PC-9 (cell line): ENCODE measurements around the gene NR6A1. TPM values are rescaled to one million over a fixed set of nuclear protein-coding genes. Genes with fewer than 3 reads are reported as not detected.

Experiments used
- BruUV-seq: library from RNA; stranded (reverse); fragments of 400-500 nt; replicated peaks from 2 replicates; lab custom pipeline; 2021; lab: Mats Ljungman, UMichigan
- CTCF ChIA-PET: fragments of 300-600 bp; sonication (Branson Sonifier 250); formaldehyde crosslinking; loops from one replicate; lab custom pipeline; 2022; ENCODE audit warnings: antibody characterized with exemption; lab: Charles Lee
- POLR2A ChIA-PET: fragments of 300-600 bp; sonication (Branson Sonifier 250); formaldehyde crosslinking; loops from one replicate; lab custom pipeline; 2022; ENCODE audit warnings: antibody characterized with exemption; ENCODE audit not compliant: unreplicated experiment; lab: Charles Lee
- DNase-seq, 2 experiments: peaks; one replicate each; pipeline versions ENCODE4 v3.0.0 to v3.0.0-alpha.2; 2015 to 2022; ENCODE audit warnings: mixed read lengths in 1 of 2
- H2AFZ ChIP-seq: fragments of 200-600 bp; sonication (generic); 2 replicates; pipeline ENCODE4 v1.8.1; 2017; ENCODE audit warnings: antibody characterized with exemption
- H3F3A ChIP-seq: fragments of 200-600 bp; sonication (generic); 2 replicates; pipeline ENCODE4 v1.8.1; 2017; ENCODE audit warnings: antibody characterized with exemption, mild to moderate bottlenecking, low read depth; ENCODE audit not compliant: insufficient read depth
- H3K27ac ChIP-seq: fragments of 200-600 bp; sonication (generic); 2 replicates; pipeline ENCODE4 v1.6.1; 2016; ENCODE audit warnings: mixed run types
- H3K27me3 ChIP-seq: fragments of 200-600 bp; sonication (generic); 2 replicates; pipeline ENCODE4 v1.6.1; 2016; ENCODE audit warnings: low read depth, mixed run types; ENCODE audit not compliant: insufficient read depth
- H3K36me3 ChIP-seq: fragments of 200-600 bp; sonication (generic); 2 replicates; pipeline ENCODE4 v1.6.1; 2016; ENCODE audit warnings: low read depth, mixed run types
- H3K4me1 ChIP-seq: fragments of 200-600 bp; sonication (generic); replicated peaks from 2 replicates; pipeline ENCODE4 v1.6.1; 2016; ENCODE audit warnings: mixed run types; ENCODE audit not compliant: insufficient read depth
- H3K4me2 ChIP-seq: fragments of 200-600 bp; sonication (generic); 2 replicates; pipeline ENCODE4 v1.6.1; 2017; ENCODE audit warnings: mixed run types
- H3K4me3 ChIP-seq: fragments of 200-600 bp; sonication (generic); 2 replicates; pipeline ENCODE4 v1.6.1; 2016; ENCODE audit warnings: mixed run types
- H3K79me2 ChIP-seq: fragments of 200-600 bp; sonication (generic); 2 replicates; pipeline ENCODE4 v1.6.1; 2017; ENCODE audit warnings: low read depth, mixed run types
- H3K9me2 ChIP-seq: fragments of 200-600 bp; sonication (generic); 2 replicates; pipeline ENCODE4 v1.8.1; 2017; ENCODE audit warnings: mild to moderate bottlenecking; ENCODE audit not compliant: insufficient read depth
- H3K9me3 ChIP-seq: fragments of 200-600 bp; sonication (generic); 2 replicates; pipeline ENCODE4 v1.8.1; 2016; ENCODE audit warnings: low read depth; ENCODE audit not compliant: insufficient read depth
- H4K20me1 ChIP-seq: fragments of 200-600 bp; sonication (generic); 2 replicates; pipeline ENCODE4 v1.8.1; 2017; ENCODE audit not compliant: insufficient read depth
- EZH2 ChIP-seq: fragments of 200-600 bp; sonication (generic); IDR thresholded peaks from 2 replicates; pipeline ENCODE4 v1.8.0; 2017; ENCODE audit warnings: antibody characterized with exemption, low read depth
- intact Hi-C: fragments of 100-400 bp; cut with micrococcal nuclease; formaldehyde crosslinking; loops from one replicate; pipeline ENCODE4 v1.10.0; 2022; ENCODE audit not compliant: unreplicated experiment
- total RNA-seq: library from RNA; stranded (reverse); gene quantifications from 2 replicates; pipeline ENCODE4 v1.2.3, GENCODE V29; 2021
- TF ChIP-seq, protein P1 (sequence below): fragments of 200-600 bp; sonication (generic); conservative IDR thresholded peaks from 2 replicates; pipeline ENCODE4 v1.6.1; 2017; ENCODE audit warnings: mixed run types, antibody characterized with exemption, mild to moderate bottlenecking, moderate library complexity

Gene NR6A1
- total RNA-seq, 1 experiment from 2014 or later: 13.0 TPM

GRCh38 chr9:124639637-124640036, 131.5 kb downstream of the NR6A1 start:
- Histone ChIP-seq H3K9me3 (no peaks in the 10 kb centered on the region), H3F3A (no peaks in the 10 kb centered on the region), H3K36me3 (no peaks in the 10 kb centered on the region), H3K79me2 (peaks cover 9% of the 10 kb centered on the region; the same call in 1 of the 2 replicates), H4K20me1 (no peaks in the 10 kb centered on the region), H3K4me2 (no peak overlapping the region), H2AFZ (no peak overlapping the region), H3K27me3 (no peaks in the 10 kb centered on the region), H3K9me2 (no peaks in the 10 kb centered on the region), H3K27ac (no peak overlapping the region), H3K4me3 (no peak overlapping the region), H3K4me1 (no peaks in the 10 kb centered on the region)
- TF ChIP-seq, protein P1, sequence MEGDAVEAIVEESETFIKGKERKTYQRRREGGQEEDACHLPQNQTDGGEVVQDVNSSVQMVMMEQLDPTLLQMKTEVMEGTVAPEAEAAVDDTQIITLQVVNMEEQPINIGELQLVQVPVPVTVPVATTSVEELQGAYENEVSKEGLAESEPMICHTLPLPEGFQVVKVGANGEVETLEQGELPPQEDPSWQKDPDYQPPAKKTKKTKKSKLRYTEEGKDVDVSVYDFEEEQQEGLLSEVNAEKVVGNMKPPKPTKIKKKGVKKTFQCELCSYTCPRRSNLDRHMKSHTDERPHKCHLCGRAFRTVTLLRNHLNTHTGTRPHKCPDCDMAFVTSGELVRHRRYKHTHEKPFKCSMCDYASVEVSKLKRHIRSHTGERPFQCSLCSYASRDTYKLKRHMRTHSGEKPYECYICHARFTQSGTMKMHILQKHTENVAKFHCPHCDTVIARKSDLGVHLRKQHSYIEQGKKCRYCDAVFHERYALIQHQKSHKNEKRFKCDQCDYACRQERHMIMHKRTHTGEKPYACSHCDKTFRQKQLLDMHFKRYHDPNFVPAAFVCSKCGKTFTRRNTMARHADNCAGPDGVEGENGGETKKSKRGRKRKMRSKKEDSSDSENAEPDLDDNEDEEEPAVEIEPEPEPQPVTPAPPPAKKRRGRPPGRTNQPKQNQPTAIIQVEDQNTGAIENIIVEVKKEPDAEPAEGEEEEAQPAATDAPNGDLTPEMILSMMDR: no peak
- TF ChIP-seq EZH2: no peak
- intact Hi-C loops: no loop called here
- ChIA-PET CTCF (no interaction called here), POLR2A (no interaction called here)
- BruUV-seq: no TSS peak
- no peak for DNase-seq

- POLR2A ChIA-PET: no interaction called here
- no peak for DNase-seq
- H2AFZ ChIP-seq: no peak overlapping the region
- no peaks in the 10 kb centered on the region for H3K9me2 ChIP-seq
- BruUV-seq: no TSS peak
- CTCF ChIA-PET: no interaction called here
- no peak overlapping the region for H3K4me2 ChIP-seq
- TF ChIP-seq EZH2: no peak
- TF ChIP-seq, protein P1: no peak
- no peak overlapping the region for H3K4me3 ChIP-seq
- intact Hi-C loops: no loop called here
- no peaks in the 10 kb centered on the region for H3F3A ChIP-seq
- no peaks in the 10 kb centered on the region for H4K20me1 ChIP-seq
- no peaks in the 10 kb centered on the region for H3K4me1 ChIP-seq
- H3K27me3 ChIP-seq: no peaks in the 10 kb centered on the region
- H3K36me3 ChIP-seq: no peaks in the 10 kb centered on the region
- H3K9me3 ChIP-seq: no peaks in the 10 kb centered on the region
- H3K79me2 ChIP-seq: 0 out of 2 replicates have a peak, but pooled peaks cover 4% of the 10 kb centered on the region
- H3K27ac ChIP-seq: no peak overlapping the region
Observed at GRCh38 chr9:124635285-124635684, 135.8 kb downstream of the NR6A1 start.

- no peak for DNase-seq
- TF ChIP-seq, protein P1: no peak
- no peak for TF ChIP-seq EZH2
- intact Hi-C loops: no loop called here
- Histone ChIP-seq H3K4me2 (no peak overlapping the region), H3K9me2 (no peaks in the 10 kb centered on the region), H3K79me2 (0 out of 2 replicates have a peak, but pooled peaks cover 3% of the 10 kb centered on the region), H3K27me3 (no peaks in the 10 kb centered on the region), H3K27ac (no peak overlapping the region), H3K4me1 (peaks cover 4% of the 10 kb centered on the region; the same call in 1 of the 2 replicates), H4K20me1 (no peaks in the 10 kb centered on the region), H3K36me3 (no peaks in the 10 kb centered on the region), H2AFZ (no peak overlapping the region), H3F3A (no peaks in the 10 kb centered on the region), H3K4me3 (no peak overlapping the region), H3K9me3 (no peaks in the 10 kb centered on the region)
- BruUV-seq: no TSS peak
- POLR2A ChIA-PET: interaction anchor here (0.6 kb wide), 1 partner anchor 27 kb away, joined by 4 read pairs; no protein-coding TSS in a partner anchor
- CTCF ChIA-PET: interaction anchor here (0.7 kb wide), 1 partner anchor 54 kb away, joined by 3 read pairs; no protein-coding TSS in a partner anchor
Observed at GRCh38 chr9:124632077-124632621, 139.0 kb downstream of the NR6A1 start.
